Daoy (cell line): ENCODE data around the gene NINL. TPM values are rescaled to one million over a fixed set of nuclear protein-coding genes. Genes with fewer than 3 reads are reported as not detected.

ENCODE experiments used
- DNase-seq: peaks from one replicate; pipeline ENCODE4 v3.0.0-alpha.2; 2015; ENCODE audit warnings: low read depth
- total RNA-seq: library from RNA; depleted of rRNA; stranded (reverse); fragments of >200 nt; shearing (Covaris generic); gene quantifications from 2 replicates; pipeline ENCODE4 v1.2.3, GENCODE V29; 2014

The NINL gene
- total RNA-seq, 1 experiment from 2014 or later, result 5.8 TPM

- DNase-seq, result no peak
Observed at GRCh38 chr20:25500880-25501351, 84.4 kb downstream of the NINL start.

- DNase-seq, result no peak
Observed at GRCh38 chr20:25499855-25500434, 85.4 kb downstream of the NINL start.

- no peak for DNase-seq
Observed at GRCh38 chr20:25499031-25499430, 86.3 kb downstream of the NINL start.

- DNase-seq, result no peak
Observed at GRCh38 chr20:25498280-25498606, 87.1 kb downstream of the NINL start.

- DNase-seq, result no peak
Observed at GRCh38 chr20:25497586-25498279, 87.6 kb downstream of the NINL start.

- DNase-seq, result peak; percentile 82
Observed at GRCh38 chr20:25496968-25497401, 88.3 kb downstream of the NINL start.

- no peak for DNase-seq
Observed at GRCh38 chr20:25496165-25496967, 89.0 kb downstream of the NINL start.

- DNase-seq, result no peak
Observed at GRCh38 chr20:25495189-25495824, 90.0 kb downstream of the NINL start.

GRCh38 chr20:25494506-25495188, 90.7 kb downstream of the NINL start:
- DNase-seq, result no peak

GRCh38 chr20:25493748-25494505, 91.4 kb downstream of the NINL start:
- no peak for DNase-seq

- no peak for DNase-seq
Observed at GRCh38 chr20:25493137-25493536, 92.2 kb downstream of the NINL start.

GRCh38 chr20:25491446-25492038, 93.8 kb downstream of the NINL start:
- DNase-seq, result no peak

GRCh38 chr20:25490656-25491445, 94.5 kb downstream of the NINL start:
- no peak for DNase-seq

- no peak for DNase-seq
Observed at GRCh38 chr20:25489221-25489871, 96.0 kb downstream of the NINL start.

- DNase-seq, result no peak
Observed at GRCh38 chr20:25487975-25488374, 97.4 kb downstream of the NINL start.

GRCh38 chr20:25487306-25487705, 98.0 kb downstream of the NINL start:
- no peak for DNase-seq

GRCh38 chr20:25486377-25486776, 99.0 kb downstream of the NINL start:
- no peak for DNase-seq

GRCh38 chr20:25485872-25486271, 99.5 kb downstream of the NINL start:
- DNase-seq, result no peak

GRCh38 chr20:25484911-25485511, 100.3 kb downstream of the NINL start:
- no peak for DNase-seq
